HG03280 (cell line): ENCODE data around the gene CORIN.

Experiments used
- ATAC-seq: cut with Tn5 transposase; IDR thresholded peaks from one replicate; pipeline ENCODE4 v1.9.1; 2021; ENCODE audit warnings: mild to moderate bottlenecking, moderate library complexity; ENCODE audit not compliant: unreplicated experiment

Gene CORIN

GRCh38 chr4:47836641-47837093 is 1.2 kb downstream of the CORIN start:
- peak; percentile 67 for ATAC-seq

- no peak for ATAC-seq
Observed at GRCh38 chr4:47835494-47835893, 2.4 kb downstream of the CORIN start.

GRCh38 chr4:47831026-47831679 is 6.7 kb downstream of the CORIN start:
- no peak for ATAC-seq

- ATAC-seq, result no peak
Observed at GRCh38 chr4:47830265-47831025, 7.4 kb downstream of the CORIN start.

GRCh38 chr4:47829438-47829837 is 8.4 kb downstream of the CORIN start:
- ATAC-seq, result no peak

GRCh38 chr4:47827343-47828047 is 10.4 kb downstream of the CORIN start:
- no peak for ATAC-seq

- ATAC-seq, result no peak
Observed at GRCh38 chr4:47824840-47825239, 13.0 kb downstream of the CORIN start.

- no peak for ATAC-seq
Observed at GRCh38 chr4:47819178-47819577, 18.7 kb downstream of the CORIN start.

GRCh38 chr4:47817275-47817674 is 20.6 kb downstream of the CORIN start:
- no peak for ATAC-seq

GRCh38 chr4:47816748-47817147 is 21.1 kb downstream of the CORIN start:
- no peak for ATAC-seq

- ATAC-seq, result no peak
Observed at GRCh38 chr4:47814618-47815295, 23.1 kb downstream of the CORIN start.

- ATAC-seq, result no peak
Observed at GRCh38 chr4:47809654-47810203, 28.1 kb downstream of the CORIN start.

- ATAC-seq, result no peak
Observed at GRCh38 chr4:47804598-47804997, 33.3 kb downstream of the CORIN start.

- ATAC-seq, result no peak
Observed at GRCh38 chr4:47801481-47802002, 36.3 kb downstream of the CORIN start.

- no peak for ATAC-seq
Observed at GRCh38 chr4:47798165-47798564, 39.7 kb downstream of the CORIN start.

- ATAC-seq, result no peak
Observed at GRCh38 chr4:47791965-47792364, 45.9 kb downstream of the CORIN start.

GRCh38 chr4:47790105-47790504 is 47.8 kb downstream of the CORIN start:
- ATAC-seq, result no peak

GRCh38 chr4:47788126-47788525 is 49.7 kb downstream of the CORIN start:
- no peak for ATAC-seq

GRCh38 chr4:47786958-47787370 is 50.9 kb downstream of the CORIN start:
- peak; percentile 75 for ATAC-seq

- ATAC-seq, result no peak
Observed at GRCh38 chr4:47785153-47785552, 52.7 kb downstream of the CORIN start.

GRCh38 chr4:47784222-47784621 is 53.6 kb downstream of the CORIN start:
- no peak for ATAC-seq
